Colonic mucosa (tissue), 4 donors: Measurements from ENCODE around the gene ZNF79. TPM values are rescaled to one million over a fixed set of nuclear protein-coding genes. Genes with fewer than 3 reads are reported as not detected.

ENCODE experiments used
- DNase-seq: peaks from one replicate; pipeline ENCODE4 v3.0.0-alpha.2; 2020
- H3K27ac ChIP-seq: fragments of 200-600 bp; one replicate; pipeline ENCODE4 v1.8.0; 2021
- H3K27me3 ChIP-seq: fragments of 200-600 bp; one replicate; pipeline ENCODE4 v1.8.0; 2021
- H3K36me3 ChIP-seq: fragments of 200-600 bp; one replicate; pipeline ENCODE4 v1.8.0; 2021
- H3K4me1 ChIP-seq: fragments of 200-600 bp; one replicate; pipeline ENCODE4 v1.8.0; 2021; ENCODE audit warnings: mild to moderate bottlenecking
- H3K4me3 ChIP-seq: fragments of 200-600 bp; one replicate; pipeline ENCODE4 v1.8.0; 2021
- H3K9ac ChIP-seq, 2 donors: one replicate each; pipeline ENCODE4 v1.7.0; 2013; ENCODE audit warnings: control low read depth in 2 of 2, low read depth in 2 of 2, low read length in 2 of 2
- H3K9me3 ChIP-seq: fragments of 200-600 bp; one replicate; pipeline ENCODE4 v1.8.0; 2021
- intact Hi-C: fragments of 100-400 bp; cut with DNase I; formaldehyde crosslinking; loops from one replicate; pipeline ENCODE4 v1.14.1; 2022
- total RNA-seq, 2 donors: library from RNA; stranded (reverse); fragmentation: NEBNext Ultra II Directional in 1 of 2; extraction: Animal tissue kit (Norgen Biotek cat#: 25700) in 1 of 2; gene quantifications; one replicate each; pipeline ENCODE4 v1.2.1, GENCODE V29; 2021
- TF ChIP-seq, protein P1 (sequence below): fragments of 200-600 bp; IDR thresholded peaks from one replicate; pipeline ENCODE4 v1.8.0; 2022; ENCODE audit warnings: antibody characterized with exemption, mild to moderate bottlenecking
- donor health status: healthy.
- donor health status: DM: no; HTN: no; CAD: no.
- donor health status: DM: no; HTN: no; CAD: no.

ZNF79 gene
- total RNA-seq, 2 donors from 2014 or later = 5.8 to 6.4 TPM

DNA sequence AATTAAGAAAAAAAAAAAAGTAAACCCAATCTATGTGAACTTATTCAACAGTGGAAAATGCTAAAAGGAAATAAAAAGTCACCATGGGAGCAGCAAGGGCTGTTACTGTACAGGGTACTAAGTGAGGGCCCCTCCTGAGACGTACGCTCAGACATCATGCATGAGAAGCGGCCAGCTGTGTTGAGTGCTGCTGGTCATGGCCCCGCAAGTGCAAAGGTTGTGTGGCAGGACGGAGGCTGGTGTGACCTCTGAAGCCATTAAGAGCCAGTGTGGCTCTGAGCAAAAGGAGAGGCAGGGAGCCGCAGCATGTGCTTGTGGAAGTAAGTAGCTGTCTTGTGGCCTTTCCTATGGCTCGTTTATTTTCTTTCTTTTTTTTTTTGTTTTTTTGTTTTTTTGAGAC lies 3.1 kb upstream of the ZNF79 start:
- H3K4me1 ChIP-seq = peaks cover 22% of the 10 kb centered on the region
- H3K36me3 ChIP-seq = no peaks in the 10 kb centered on the region
- no peaks in the 10 kb centered on the region for H3K9me3 ChIP-seq
- no peaks in the 10 kb centered on the region for H3K27me3 ChIP-seq
- no peak overlapping the region for H3K4me3 ChIP-seq
- H3K9ac ChIP-seq = no peak overlapping the region
- intact Hi-C loops = no loop called here
- no peak overlapping the region for H3K27ac ChIP-seq
- DNase-seq = no peak
- TF ChIP-seq, protein P1, sequence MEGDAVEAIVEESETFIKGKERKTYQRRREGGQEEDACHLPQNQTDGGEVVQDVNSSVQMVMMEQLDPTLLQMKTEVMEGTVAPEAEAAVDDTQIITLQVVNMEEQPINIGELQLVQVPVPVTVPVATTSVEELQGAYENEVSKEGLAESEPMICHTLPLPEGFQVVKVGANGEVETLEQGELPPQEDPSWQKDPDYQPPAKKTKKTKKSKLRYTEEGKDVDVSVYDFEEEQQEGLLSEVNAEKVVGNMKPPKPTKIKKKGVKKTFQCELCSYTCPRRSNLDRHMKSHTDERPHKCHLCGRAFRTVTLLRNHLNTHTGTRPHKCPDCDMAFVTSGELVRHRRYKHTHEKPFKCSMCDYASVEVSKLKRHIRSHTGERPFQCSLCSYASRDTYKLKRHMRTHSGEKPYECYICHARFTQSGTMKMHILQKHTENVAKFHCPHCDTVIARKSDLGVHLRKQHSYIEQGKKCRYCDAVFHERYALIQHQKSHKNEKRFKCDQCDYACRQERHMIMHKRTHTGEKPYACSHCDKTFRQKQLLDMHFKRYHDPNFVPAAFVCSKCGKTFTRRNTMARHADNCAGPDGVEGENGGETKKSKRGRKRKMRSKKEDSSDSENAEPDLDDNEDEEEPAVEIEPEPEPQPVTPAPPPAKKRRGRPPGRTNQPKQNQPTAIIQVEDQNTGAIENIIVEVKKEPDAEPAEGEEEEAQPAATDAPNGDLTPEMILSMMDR = no peak

DNA sequence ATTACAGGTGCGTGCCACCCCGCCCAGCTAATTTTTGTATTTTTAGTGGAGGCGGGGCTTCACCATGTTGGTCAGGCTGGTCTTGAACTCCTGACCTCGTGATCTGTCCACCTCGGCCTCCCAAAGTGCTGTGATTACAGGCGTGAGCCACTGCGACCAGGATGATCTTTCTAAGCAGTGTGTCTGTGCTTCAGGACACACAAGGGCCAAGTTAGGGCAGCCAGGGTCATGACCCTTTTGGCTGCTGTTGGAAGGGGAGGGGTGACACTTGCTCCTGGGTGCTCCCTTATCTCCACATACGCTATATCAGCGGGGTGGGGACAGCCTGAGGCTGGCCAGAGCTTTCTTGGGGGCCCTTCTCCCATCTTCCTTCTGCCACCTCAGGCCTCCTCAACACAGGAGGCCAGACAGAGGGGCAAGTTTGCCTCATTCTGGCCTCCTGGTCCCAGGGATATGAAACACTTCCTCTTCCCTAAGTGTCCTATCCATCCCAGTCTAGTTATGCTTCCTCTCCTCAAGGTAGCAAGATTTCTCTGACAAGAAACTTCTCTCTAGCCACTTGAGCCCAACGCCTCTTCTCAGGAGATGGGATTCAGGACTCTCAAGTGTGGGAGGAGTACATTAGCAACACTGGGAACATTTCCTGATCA lies 1.9 kb upstream of the ZNF79 start:
- DNase-seq = no peak
- Histone ChIP-seq H3K27ac (no peak overlapping the region), H3K9ac (no peak overlapping the region)

DNA sequence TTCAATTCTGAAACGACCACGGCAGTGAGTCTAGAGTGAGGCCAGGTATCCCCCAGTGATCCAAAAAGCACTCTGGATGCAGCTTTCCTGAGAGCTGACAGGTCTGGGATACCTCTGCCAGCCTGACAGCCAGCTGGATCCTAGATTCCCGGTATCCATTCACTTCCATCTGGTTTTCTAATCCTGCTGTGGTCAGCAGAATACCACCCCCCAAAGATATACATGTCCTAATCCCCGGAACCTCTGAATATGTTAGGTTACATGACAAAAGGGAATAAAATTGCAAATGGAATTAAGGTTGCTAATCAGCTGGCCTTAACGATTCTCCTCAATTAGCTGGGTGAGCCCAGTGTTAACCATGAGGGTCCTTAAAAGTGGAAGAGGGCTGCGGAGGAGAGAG lies 1.4 kb upstream of the ZNF79 start:
- Histone ChIP-seq H3K27me3 (no peaks in the 10 kb centered on the region), H3K9ac (peak overlapping the region in 1 of 2 donors; percentile 77), H3K9me3 (no peaks in the 10 kb centered on the region), H3K36me3 (no peaks in the 10 kb centered on the region), H3K4me1 (peaks cover 22% of the 10 kb centered on the region), H3K4me3 (peak overlapping the region; percentile 99), H3K27ac (no peak overlapping the region)
- intact Hi-C loops = no loop called here
- TF ChIP-seq, protein P1 = no peak
- no peak for DNase-seq

More for the DNA sequence above, 1.9 kb upstream of the ZNF79 start:
- Histone ChIP-seq H3K4me1 (peaks cover 22% of the 10 kb centered on the region), H3K9me3 (no peaks in the 10 kb centered on the region), H3K27me3 (no peaks in the 10 kb centered on the region), H3K36me3 (no peaks in the 10 kb centered on the region), H3K4me3 (peak overlapping the region; percentile 99)
- intact Hi-C loops = no loop called here
- TF ChIP-seq, protein P1 = no peak

DNA sequence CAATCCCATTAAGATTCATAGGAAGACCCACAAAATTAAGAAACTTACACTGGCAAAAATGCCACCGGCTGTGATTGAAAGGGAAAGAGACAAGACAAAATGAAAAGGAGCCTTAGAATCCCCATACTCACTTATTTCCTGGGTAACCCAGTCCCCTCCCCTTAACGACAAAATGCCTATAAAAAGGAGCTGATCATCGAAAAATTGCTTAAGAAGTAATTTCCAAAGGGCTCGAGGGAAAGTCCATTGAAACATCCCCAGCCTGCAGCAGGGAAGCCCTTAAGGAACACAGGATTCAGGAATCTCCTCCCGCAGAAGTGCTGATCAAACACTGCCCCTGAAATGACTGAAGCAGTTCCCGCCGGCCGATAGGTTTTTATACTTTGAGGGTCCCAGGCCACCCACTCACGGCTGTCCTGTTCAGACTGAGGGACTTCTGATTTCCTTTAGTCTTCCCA lies 677 bp upstream of the ZNF79 start:
- DNase-seq = no peak
- intact Hi-C loops = no loop called here
- Histone ChIP-seq H3K9ac (peak overlapping the region; percentile 77 to 89), H3K4me1 (peaks cover 22% of the 10 kb centered on the region), H3K27ac (peak overlapping the region; percentile 95), H3K9me3 (no peaks in the 10 kb centered on the region), H3K27me3 (no peaks in the 10 kb centered on the region), H3K36me3 (no peaks in the 10 kb centered on the region), H3K4me3 (peak overlapping the region; percentile 99)
- TF ChIP-seq, protein P1 = no peak

DNA sequence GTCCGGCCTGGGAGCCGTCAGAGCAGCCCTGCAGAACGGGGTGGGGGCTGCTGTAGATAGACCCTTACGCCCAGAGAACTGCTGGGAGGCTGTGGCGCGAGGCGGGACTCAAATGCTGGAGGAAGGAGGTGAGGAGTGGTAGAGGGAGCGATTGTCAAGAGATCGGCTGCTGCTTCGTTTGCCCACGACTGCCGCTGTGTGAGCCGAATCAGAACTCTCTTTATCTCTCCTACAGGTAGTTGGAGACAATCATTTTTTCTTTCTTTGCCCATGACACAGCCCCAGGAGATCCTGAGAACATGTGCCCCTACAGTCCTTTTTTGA lies 456 bp downstream of the ZNF79 start:
- TF ChIP-seq, protein P1 = no peak
- H3K4me1 ChIP-seq = peaks cover 22% of the 10 kb centered on the region

More for the DNA sequence above, 456 bp downstream of the ZNF79 start:
- no peaks in the 10 kb centered on the region for H3K27me3 ChIP-seq
- no peak for DNase-seq
- peak overlapping the region; percentile 99 for H3K4me3 ChIP-seq
- no peaks in the 10 kb centered on the region for H3K9me3 ChIP-seq
- peak overlapping the region; percentile 89 to 90 for H3K9ac ChIP-seq
- H3K27ac ChIP-seq = peak overlapping the region; percentile 95
- H3K36me3 ChIP-seq = no peaks in the 10 kb centered on the region
- intact Hi-C loops = no loop called here
